OCI-M2 (cell line): ENCODE data around the gene GNB5.

ENCODE experiments used
- DNase-seq: peaks from one replicate; lab custom pipeline; 2025; ENCODE audit not compliant: unreplicated experiment; lab: John Stamatoyannopoulos, UW

GNB5 gene

GRCh38 chr15:52067545-52067926, 123.7 kb downstream of the GNB5 start:
- DNase-seq = no peak

GRCh38 chr15:52066842-52067544, 124.2 kb downstream of the GNB5 start:
- no peak for DNase-seq
